Gastrocnemius medialis (tissue), 4 donors: ENCODE results near the gene RAD18.

Experiments used
- POLR2A ChIP-seq, 2 donors: fragments of 450-650 bp; IDR thresholded peaks; one replicate each; pipeline ENCODE4 v1.6.1; 2017; ENCODE audit warnings: antibody characterized with exemption in 2 of 2, mild to moderate bottlenecking in 2 of 2, moderate library complexity in 2 of 2
- TF ChIP-seq, protein P1 (sequence below), 5 experiments: fragments of 450-650 bp in 3 of 5; fragments of 200-600 bp in 2 of 5; sonication (generic) in 2 of 5; IDR thresholded peaks in 4 of 5; conservative IDR thresholded peaks in 1 of 5; 1 replicate in 4 of 5; 2 replicates in 1 of 5; pipeline ENCODE4 v1.5.1; 2016 to 2019; ENCODE audit warnings: antibody characterized with exemption in 5 of 5, mild to moderate bottlenecking in 3 of 5, moderate library complexity in 3 of 5

DNA sequence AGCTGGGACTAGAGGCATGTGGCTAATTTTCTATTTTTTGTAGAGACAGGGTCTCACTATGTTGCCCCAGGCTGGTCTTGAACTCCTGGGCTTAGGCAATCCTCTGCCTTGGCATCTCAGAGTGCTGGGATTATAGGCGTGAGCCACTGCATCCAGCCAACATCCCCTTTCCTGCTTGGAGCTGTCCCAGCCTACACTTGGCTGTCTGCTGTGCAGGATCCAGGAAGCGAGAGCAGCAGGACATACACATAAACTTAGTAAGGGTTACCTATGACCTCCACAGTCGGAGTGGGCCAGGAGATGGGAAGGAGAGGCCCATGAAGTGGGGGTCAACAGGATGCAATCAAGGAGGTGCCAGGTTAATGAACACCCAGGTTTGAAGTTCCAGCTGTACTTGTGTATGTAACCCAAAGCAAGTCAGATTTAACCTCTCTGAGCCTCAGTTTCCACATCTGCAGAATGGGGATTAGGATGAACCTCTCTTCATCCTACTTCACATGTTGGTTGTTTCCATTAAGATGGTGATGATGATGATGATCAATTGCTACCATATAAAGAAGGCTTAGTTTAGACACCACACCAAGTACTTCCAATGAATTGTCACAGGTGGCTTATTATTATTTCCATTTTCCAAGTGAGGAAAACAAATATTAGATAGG, 124.4 kb downstream of the RAD18 start:
- TF ChIP-seq, protein P1, sequence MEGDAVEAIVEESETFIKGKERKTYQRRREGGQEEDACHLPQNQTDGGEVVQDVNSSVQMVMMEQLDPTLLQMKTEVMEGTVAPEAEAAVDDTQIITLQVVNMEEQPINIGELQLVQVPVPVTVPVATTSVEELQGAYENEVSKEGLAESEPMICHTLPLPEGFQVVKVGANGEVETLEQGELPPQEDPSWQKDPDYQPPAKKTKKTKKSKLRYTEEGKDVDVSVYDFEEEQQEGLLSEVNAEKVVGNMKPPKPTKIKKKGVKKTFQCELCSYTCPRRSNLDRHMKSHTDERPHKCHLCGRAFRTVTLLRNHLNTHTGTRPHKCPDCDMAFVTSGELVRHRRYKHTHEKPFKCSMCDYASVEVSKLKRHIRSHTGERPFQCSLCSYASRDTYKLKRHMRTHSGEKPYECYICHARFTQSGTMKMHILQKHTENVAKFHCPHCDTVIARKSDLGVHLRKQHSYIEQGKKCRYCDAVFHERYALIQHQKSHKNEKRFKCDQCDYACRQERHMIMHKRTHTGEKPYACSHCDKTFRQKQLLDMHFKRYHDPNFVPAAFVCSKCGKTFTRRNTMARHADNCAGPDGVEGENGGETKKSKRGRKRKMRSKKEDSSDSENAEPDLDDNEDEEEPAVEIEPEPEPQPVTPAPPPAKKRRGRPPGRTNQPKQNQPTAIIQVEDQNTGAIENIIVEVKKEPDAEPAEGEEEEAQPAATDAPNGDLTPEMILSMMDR (IDR thresholded peaks at IDR 0.05 in 4 of 5, conservative IDR thresholded peaks at IDR 0.05 in 1 of 5): no peak
- no peak for TF ChIP-seq POLR2A (IDR thresholded peaks at IDR 0.05)
